K562 (cell line): Measurements from ENCODE around the gene HDAC7. TPM values are rescaled to one million over a fixed set of nuclear protein-coding genes. Genes with fewer than 3 reads are reported as not detected.

Experiments used
- ARID1B ChIP-seq: fragments of 450-650 bp; IDR thresholded peaks from 2 replicates; pipeline ENCODE4 v1.6.1; 2016; ENCODE audit warnings: antibody characterized with exemption, mild to moderate bottlenecking, inconsistent platforms
- EP300 ChIP-seq: IDR thresholded peaks from 2 replicates; pipeline ENCODE4 v1.6.1; 2012; ENCODE audit warnings: low read length, improper control_type of control experiment
- FOSL1 ChIP-seq: fragments of 200-800 bp; sonication (Bioruptor generic); conservative IDR thresholded peaks from 2 replicates; pipeline ENCODE4 v1.6.1; 2016; ENCODE audit warnings: missing genetic modification characterization, missing compliant biosample characterization
- GATAD2B ChIP-seq: fragments of 450-650 bp; IDR thresholded peaks from 2 replicates; pipeline ENCODE4 v1.6.1; 2017; ENCODE audit warnings: mild to moderate bottlenecking, borderline replicate concordance
- HNRNPLL ChIP-seq: fragments of 200-400 bp; formaldehyde crosslinking; IDR thresholded peaks from 2 replicates; pipeline ENCODE4 v1.6.1; 2017; ENCODE audit warnings: low read length, low read depth, mild to moderate bottlenecking; ENCODE audit not compliant: poor library complexity, severe bottlenecking
- KLF16 ChIP-seq: IDR thresholded peaks from 2 replicates; pipeline ENCODE4 v1.6.1; 2016; ENCODE audit warnings: antibody characterized with exemption
- POLR2G ChIP-seq: fragments of 200-400 bp; formaldehyde crosslinking; IDR thresholded peaks from 2 replicates; pipeline ENCODE4 v1.6.1; 2017; ENCODE audit warnings: low read depth, mild to moderate bottlenecking, antibody characterized with exemption, low read length, moderate library complexity
- TAL1 ChIP-seq: fragments of 450-650 bp; IDR thresholded peaks from 2 replicates; pipeline ENCODE4 v1.6.1; 2016; ENCODE audit warnings: mild to moderate bottlenecking
- TBL1XR1 ChIP-seq, 2 experiments: IDR thresholded peaks; 2 replicates each; pipeline ENCODE4 v1.6.1; 2012; ENCODE audit warnings: improper control_type of control experiment in 2 of 2, low read length in 2 of 2, mild to moderate bottlenecking in 1 of 2
- ZNF311 ChIP-seq: fragments of 250-450 bp; sonication (Bioruptor Pico); IDR thresholded peaks from 2 replicates; pipeline ENCODE4 v1.4.0; 2020; ENCODE audit warnings: mild to moderate bottlenecking, moderate library complexity
- polyA plus RNA-seq, 8 experiments: library from polyadenylated mRNA; depleted of rRNA in 4 of 8; stranded (reverse) in 5 of 8; unstranded in 3 of 8; fragments of >200 nt; fragmentation: Nextera tagmentation in 2 of 8; fragmentation: Illumina TruSeq in 1 of 8; extraction: Ambion mirVana in 2 of 8; extraction: Trizol in 1 of 8; gene quantifications; 2 replicates each; pipeline versions ENCODE4 v1.2.1 to v1.2.3, GENCODE V29; 2011 to 2014; ENCODE audit warnings: inconsistent platforms in 1 of 8, missing spikeins in 1 of 8
- total RNA-seq, 7 experiments: library from RNA; depleted of rRNA in 6 of 7; stranded (reverse); fragments of >200 nt in 6 of 7; fragmentation: Illumina TruSeq in 2 of 7; extraction: Trizol in 2 of 7; gene quantifications; 2 replicates each; pipeline versions ENCODE4 v1.2.1 to v1.2.3, GENCODE V29; 2011 to 2021; ENCODE audit warnings: low replicate concordance in 1 of 7
- TF ChIP-seq, protein P1 (sequence below), 2 experiments: IDR thresholded peaks; 2 replicates each; pipeline ENCODE4 v1.6.1; 2012; ENCODE audit warnings: improper control_type of control experiment in 2 of 2, low read depth in 2 of 2, low read length in 2 of 2, borderline replicate concordance in 1 of 2
- TF ChIP-seq, protein P2 (sequence below): sonication (generic); formaldehyde crosslinking; IDR thresholded peaks from 2 replicates; pipeline ENCODE4 v1.4.0; 2020; ENCODE audit warnings: mild to moderate bottlenecking, missing genetic modification reagents
- TF ChIP-seq, protein P3 (sequence below): fragments of 450-650 bp; formaldehyde crosslinking; IDR thresholded peaks from 2 replicates; pipeline ENCODE4 v1.4.0; 2020; ENCODE audit warnings: mild to moderate bottlenecking, moderate library complexity
- TF ChIP-seq, protein P4 (sequence below), 3 experiments: fragments of 200-800 bp in 1 of 3; sonication (Bioruptor generic) in 1 of 3; sonication (generic) in 1 of 3; formaldehyde crosslinking in 1 of 3; IDR thresholded peaks; 2 replicates each; pipeline versions ENCODE4 v1.6.1 to v1.8.0; 2016 to 2022; ENCODE audit warnings: mild to moderate bottlenecking in 2 of 3, missing compliant biosample characterization in 2 of 3, missing genetic modification characterization in 2 of 3, missing genetic modification reagents in 1 of 3

Gene HDAC7
- total and polyA plus RNA-seq, 9 of the 15 experiments (the other 6 are each of a cell fraction or from before 2014, with no cell fraction given), result 2.5 to 129 (median 31.1) TPM

DNA sequence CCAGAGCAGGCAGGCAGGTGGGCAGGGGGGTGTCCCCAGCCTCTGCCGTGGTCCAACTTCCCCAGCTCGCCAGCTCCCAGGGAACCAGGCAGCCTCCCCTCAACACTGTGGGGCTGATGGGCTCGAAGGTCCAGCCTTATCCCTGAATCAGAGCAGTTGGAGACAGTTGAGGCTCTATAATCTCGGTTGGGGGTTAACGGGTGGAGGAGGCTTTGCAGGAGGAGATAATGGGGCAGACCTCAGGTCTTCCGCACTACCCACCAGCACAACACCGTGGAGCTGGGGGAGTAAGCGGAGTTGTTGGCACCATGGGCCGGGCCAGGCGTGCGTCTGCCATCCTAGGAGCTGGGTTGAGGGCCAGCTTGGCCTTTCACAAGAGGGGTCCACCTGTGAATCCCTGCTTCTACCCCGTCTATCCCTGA is 13.9 kb upstream of the HDAC7 start (continued):
- TF ChIP-seq FOSL1 (tag) (no peak; the same call in 1 of the 2 replicates), POLR2G (0 out of 2 replicates have a peak, but pooled peaks have one; percentile 41), HNRNPLL (peak; percentile 6), GATAD2B (0 out of 2 replicates have a peak, but pooled peaks have one; percentile 56), TBL1XR1 (IDR thresholded peaks at IDR 0.05; ENCODE audit: low read length in 2 of 2) (peak in 1 of 2 experiments; percentile 55; a peak in 1 of 4 replicates), TAL1 (peak; percentile 19; the same call in 1 of the 2 replicates), ZNF311 (peak; percentile 53; the same call in 1 of the 2 replicates), EP300 (peak; percentile 92), ARID1B (peak; percentile 25; the same call in 1 of the 2 replicates), KLF16 (peak; percentile 72)
- TF ChIP-seq, protein P1, sequence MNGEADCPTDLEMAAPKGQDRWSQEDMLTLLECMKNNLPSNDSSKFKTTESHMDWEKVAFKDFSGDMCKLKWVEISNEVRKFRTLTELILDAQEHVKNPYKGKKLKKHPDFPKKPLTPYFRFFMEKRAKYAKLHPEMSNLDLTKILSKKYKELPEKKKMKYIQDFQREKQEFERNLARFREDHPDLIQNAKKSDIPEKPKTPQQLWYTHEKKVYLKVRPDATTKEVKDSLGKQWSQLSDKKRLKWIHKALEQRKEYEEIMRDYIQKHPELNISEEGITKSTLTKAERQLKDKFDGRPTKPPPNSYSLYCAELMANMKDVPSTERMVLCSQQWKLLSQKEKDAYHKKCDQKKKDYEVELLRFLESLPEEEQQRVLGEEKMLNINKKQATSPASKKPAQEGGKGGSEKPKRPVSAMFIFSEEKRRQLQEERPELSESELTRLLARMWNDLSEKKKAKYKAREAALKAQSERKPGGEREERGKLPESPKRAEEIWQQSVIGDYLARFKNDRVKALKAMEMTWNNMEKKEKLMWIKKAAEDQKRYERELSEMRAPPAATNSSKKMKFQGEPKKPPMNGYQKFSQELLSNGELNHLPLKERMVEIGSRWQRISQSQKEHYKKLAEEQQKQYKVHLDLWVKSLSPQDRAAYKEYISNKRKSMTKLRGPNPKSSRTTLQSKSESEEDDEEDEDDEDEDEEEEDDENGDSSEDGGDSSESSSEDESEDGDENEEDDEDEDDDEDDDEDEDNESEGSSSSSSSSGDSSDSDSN (IDR thresholded peaks at IDR 0.05; ENCODE audit: borderline replicate concordance in 1 of 2, low read depth in 2 of 2, low read length in 2 of 2), result no peak
- TF ChIP-seq, protein P2, sequence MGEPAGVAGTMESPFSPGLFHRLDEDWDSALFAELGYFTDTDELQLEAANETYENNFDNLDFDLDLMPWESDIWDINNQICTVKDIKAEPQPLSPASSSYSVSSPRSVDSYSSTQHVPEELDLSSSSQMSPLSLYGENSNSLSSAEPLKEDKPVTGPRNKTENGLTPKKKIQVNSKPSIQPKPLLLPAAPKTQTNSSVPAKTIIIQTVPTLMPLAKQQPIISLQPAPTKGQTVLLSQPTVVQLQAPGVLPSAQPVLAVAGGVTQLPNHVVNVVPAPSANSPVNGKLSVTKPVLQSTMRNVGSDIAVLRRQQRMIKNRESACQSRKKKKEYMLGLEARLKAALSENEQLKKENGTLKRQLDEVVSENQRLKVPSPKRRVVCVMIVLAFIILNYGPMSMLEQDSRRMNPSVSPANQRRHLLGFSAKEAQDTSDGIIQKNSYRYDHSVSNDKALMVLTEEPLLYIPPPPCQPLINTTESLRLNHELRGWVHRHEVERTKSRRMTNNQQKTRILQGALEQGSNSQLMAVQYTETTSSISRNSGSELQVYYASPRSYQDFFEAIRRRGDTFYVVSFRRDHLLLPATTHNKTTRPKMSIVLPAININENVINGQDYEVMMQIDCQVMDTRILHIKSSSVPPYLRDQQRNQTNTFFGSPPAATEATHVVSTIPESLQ (CRISPR knock-in tag), result peak; percentile 36; the same call in 1 of the 2 replicates
- TF ChIP-seq, protein P3, sequence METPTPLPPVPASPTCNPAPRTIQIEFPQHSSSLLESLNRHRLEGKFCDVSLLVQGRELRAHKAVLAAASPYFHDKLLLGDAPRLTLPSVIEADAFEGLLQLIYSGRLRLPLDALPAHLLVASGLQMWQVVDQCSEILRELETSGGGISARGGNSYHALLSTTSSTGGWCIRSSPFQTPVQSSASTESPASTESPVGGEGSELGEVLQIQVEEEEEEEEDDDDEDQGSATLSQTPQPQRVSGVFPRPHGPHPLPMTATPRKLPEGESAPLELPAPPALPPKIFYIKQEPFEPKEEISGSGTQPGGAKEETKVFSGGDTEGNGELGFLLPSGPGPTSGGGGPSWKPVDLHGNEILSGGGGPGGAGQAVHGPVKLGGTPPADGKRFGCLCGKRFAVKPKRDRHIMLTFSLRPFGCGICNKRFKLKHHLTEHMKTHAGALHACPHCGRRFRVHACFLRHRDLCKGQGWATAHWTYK (CRISPR knock-in tag), result peak; percentile 22; the same call in 1 of the 2 replicates
- TF ChIP-seq, protein P4, sequence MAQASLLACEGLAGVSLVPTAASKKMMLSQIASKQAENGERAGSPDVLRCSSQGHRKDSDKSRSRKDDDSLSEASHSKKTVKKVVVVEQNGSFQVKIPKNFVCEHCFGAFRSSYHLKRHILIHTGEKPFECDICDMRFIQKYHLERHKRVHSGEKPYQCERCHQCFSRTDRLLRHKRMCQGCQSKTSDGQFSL (CRISPR knock-in tag; IDR thresholded peaks at IDR 0.05), result 0 out of 2 replicates have a peak, but pooled peaks have one; percentile 32
- TF ChIP-seq, protein P4 (tag; IDR thresholded peaks at IDR 0.05), result no peak
- TF ChIP-seq, all 486 proteins: peak for 37
